ENCODE data around the gene HS3ST5.
"Not testable (repeated sequence)": the region's sequence is repeated elsewhere in the genome, so short reads cannot be mapped to it uniquely, and the experiment has no call there.

Gene HS3ST5

DNA sequence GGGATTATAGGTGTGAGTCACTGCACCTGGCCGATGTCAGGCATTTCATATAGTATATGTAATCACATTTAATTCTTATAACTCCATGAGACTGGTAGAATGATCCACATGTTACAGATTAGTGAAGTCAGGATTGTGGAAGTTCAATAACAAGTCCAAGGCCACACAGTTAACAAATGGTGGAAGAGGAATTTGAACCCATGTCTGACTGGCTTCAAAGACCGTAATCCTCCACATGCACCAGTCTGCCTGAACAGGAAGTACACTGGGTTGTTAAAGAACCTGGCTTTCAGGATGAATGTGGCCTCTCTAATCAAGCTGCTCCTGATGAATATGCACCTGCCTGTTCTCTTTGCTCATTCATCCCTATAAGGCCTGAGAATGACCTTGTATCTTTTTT is 249.9 kb downstream of the HS3ST5 start:
- DNase-seq (ENCODE audit: low read depth in 2 of 2) = no peak

- DNase-seq (ENCODE audit: low read depth in 2 of 2) = no peak
Measured at GRCh38 chr6:114090626-114091025, 252.2 kb downstream of the HS3ST5 start.

DNA sequence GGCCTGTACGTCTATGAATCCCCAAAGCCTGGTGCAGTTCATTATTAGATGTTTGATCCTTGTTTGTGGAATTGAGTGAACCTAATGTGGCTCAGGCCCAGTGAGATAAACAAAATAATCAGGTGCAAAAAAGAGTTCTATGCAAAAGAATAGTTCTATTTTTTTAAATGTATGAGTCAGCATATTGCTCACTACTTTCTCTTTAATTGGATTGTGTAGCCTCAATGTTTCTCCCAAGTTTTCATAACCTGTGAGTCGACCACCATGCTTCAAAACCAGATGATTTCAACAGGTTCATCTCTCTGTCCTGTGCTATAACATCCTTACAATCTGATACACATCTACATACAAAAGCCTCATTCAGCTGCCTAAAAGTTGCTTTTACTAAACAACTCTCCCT is 255.3 kb downstream of the HS3ST5 start:
- no peak for DNase-seq (ENCODE audit: low read depth in 2 of 2)

DNA sequence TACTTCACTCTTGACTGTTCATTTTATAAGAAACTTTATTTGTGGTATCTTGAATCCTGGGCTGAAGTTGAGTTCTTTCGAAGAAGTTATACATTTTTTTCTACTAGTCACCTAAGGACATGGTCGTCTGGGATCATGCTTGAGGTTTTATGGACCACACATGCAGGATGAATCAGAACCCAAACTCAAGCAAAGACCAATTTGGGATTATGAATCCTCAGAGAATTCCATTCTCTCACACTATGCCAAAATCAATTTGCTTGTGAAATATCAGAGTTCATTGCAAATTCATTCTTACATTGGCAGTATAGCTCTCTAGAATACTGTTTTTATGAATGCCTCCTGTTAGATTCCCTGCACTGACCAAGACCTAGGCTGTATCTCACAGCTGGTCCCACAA is 257.6 kb downstream of the HS3ST5 start:
- DNase-seq (ENCODE audit: low read depth in 2 of 2) = no peak

DNA sequence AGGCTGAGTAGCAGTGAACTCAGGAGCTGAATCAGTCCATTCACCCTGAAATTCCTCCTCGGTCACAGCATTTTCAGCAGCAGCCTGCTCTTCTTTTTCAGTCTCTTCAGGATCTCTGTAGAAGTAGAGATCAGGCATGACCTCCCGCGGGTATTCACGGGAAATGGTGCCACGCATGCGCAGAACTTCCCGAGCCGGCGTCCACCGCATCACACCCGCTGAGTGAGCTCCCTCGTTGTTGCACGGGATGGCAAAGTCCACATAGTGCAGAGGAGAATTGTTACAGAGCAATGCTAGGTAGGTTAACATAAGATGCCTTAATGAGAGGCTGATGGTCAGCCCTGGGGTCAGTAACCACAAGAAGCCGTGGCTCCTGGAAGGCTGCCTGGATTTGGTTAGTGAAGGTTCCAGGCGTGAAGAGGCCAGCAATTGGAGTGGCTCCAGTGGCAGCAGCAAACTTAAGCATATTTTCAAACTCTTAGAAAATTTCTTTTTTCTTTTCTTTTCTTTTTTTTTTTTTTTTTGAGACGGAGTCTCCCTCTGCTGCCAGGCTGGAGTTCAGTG is 258.4 kb downstream of the HS3ST5 start:
- DNase-seq (ENCODE audit: low read depth in 2 of 2) = no peak

GRCh38 chr6:114083251-114083650 is 259.6 kb downstream of the HS3ST5 start:
- DNase-seq (ENCODE audit: low read depth in 2 of 2) = no peak

DNA sequence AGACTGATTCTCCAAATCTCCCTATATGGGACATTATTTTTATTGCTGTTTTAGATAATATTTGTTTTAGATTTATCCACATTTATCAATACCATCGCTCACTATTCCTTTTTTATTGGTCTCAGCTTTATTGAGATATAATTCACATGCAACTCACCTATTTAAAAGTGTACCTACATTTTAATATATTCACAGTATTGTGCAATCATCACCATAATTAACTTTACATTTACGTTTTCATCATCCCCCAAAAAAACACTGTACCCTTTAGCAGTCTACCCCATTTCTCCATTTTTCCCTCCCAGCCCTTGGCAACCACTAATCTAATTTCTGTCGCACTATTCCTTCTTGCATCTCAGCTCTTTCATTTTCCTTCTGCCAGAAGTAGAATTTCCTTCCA is 261.1 kb downstream of the HS3ST5 start:
- no peak for DNase-seq (ENCODE audit: low read depth in 2 of 2)

- no peak for DNase-seq (ENCODE audit: low read depth in 2 of 2)
Measured at GRCh38 chr6:114080891-114081510, 261.8 kb downstream of the HS3ST5 start.

- not testable (repeated sequence) for DNase-seq (ENCODE audit: low read depth in 2 of 2)
Measured at GRCh38 chr6:114080410-114080809, 262.4 kb downstream of the HS3ST5 start.

DNA sequence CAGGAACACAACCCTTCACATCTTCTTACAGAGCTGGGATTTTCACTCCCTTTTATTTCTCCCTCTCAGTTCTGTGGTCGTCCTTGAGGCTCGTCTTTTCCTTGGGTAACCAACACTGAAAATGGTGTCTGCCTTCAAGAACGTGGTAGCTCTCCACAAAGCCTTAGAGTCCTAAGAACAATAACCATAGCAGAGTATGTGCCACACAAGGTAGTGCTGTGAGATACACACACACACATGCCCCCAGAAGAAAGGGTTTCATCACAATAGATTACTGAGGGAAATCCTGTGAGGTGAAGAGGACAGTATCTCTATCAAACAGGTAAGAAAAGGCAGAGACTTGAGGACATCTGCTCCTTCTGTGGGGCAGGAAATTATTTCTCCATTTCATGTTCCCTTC is 267.0 kb downstream of the HS3ST5 start:
- DNase-seq (ENCODE audit: low read depth in 2 of 2) = no peak

GRCh38 chr6:114075300-114075699 is 267.5 kb downstream of the HS3ST5 start:
- no peak for DNase-seq (ENCODE audit: low read depth in 2 of 2)

- DNase-seq (ENCODE audit: low read depth in 2 of 2) = no peak
Measured at GRCh38 chr6:114068771-114069170, 274.1 kb downstream of the HS3ST5 start.

DNA sequence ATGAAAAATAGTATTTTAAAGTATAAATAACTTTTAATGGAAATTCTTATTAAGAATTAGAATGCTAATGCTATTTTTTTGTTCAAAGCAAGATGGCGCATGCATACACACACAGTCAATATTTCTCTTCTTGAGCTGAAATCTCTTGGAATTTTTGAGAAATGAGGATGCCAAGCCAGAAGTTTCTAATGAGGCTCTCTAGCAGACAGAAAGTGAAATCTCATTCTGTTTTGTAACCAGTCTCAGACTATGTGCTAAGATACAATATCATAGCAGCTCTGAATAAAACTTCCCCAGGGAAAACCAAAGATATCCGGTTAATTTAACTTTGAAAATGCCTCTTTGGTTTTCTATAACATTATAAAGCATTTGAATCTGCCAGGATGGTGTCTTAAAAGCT is 274.7 kb downstream of the HS3ST5 start:
- no peak for DNase-seq (ENCODE audit: low read depth in 2 of 2)

- no peak for DNase-seq (ENCODE audit: low read depth in 2 of 2)
Measured at GRCh38 chr6:114064862-114065261, 278.0 kb downstream of the HS3ST5 start.

GRCh38 chr6:114063956-114064355 is 278.9 kb downstream of the HS3ST5 start:
- no peak for DNase-seq (ENCODE audit: low read depth in 2 of 2)

DNA sequence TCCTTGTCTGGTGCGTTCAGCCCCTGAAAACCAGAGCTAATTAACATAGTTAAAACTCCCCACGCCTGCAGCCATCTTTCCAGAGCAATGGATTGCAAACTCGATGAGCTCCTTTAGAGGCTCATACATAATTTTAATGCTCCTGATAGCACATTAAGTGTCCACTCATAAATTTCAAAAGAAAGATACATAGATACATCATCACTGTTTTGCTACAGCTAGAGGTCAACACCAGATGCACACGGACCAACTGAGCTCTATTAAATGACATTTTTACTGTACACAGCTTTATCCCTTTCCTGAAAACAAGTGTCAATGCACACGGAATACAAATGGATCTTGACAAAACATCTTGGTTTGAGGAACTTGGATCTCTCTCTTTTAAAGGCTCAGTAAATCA is 280.6 kb downstream of the HS3ST5 start:
- no peak for DNase-seq (ENCODE audit: low read depth in 2 of 2)

DNA sequence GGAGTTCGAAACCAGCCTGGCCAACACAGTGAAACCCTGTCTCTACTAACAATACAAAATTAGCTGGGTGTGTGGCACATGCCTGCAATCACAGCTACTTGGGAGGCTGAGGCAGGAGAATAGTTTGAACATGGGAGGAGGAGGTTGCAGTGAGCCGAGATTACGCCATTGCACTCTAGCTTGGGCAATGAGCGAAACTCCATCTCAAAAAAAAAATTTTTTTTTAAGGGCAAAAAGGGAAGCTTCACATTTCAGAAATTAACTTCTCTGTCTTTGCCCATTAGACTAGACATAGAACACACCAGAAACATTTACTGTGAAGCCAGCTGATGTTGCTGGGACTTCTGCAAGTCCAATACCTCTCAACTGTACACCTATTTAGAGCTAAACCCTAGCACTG is 281.1 kb downstream of the HS3ST5 start:
- DNase-seq (ENCODE audit: low read depth in 2 of 2) = no peak

DNA sequence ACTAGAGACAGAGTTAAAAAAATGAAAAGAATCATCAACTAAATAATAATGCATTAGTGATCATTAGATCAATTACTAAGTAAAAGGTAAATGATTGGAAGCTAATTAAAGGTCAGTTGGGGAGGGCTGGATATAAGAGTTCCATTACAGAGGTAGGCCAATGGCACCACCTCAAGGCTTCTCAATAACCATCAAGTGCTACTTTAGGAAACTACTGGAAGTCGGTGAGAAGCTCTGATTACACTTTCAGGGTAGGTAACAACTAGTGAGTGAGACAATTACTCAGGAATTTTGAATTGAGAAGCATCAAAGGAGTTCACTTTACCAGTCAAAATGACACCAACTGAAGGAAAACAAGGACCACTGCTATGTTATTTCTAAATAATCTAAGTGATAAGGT is 281.7 kb downstream of the HS3ST5 start:
- no peak for DNase-seq (ENCODE audit: low read depth in 2 of 2)

DNA sequence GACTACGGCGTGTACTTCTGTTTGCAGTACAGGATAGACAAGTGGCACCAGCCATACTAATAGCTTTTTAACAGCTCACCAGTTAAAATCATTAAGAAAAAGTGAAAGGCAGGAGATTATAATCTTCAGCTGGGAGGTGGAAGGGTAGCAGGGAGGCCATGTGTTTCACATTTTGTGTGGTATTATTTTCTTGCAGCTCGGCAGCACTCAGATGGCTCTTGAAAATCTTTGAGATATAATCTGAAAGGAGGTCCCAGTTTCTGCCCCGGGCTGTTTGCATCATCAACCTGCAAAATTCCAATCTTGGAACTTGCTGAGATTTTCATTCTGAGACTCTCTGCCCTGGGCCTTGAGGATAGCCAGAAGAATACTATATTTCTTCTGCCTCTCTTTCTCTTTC is 284.4 kb downstream of the HS3ST5 start:
- DNase-seq (ENCODE audit: low read depth in 2 of 2) = no peak

- DNase-seq (ENCODE audit: low read depth in 2 of 2) = no peak
Measured at GRCh38 chr6:114055763-114056162, 287.1 kb downstream of the HS3ST5 start.

DNA sequence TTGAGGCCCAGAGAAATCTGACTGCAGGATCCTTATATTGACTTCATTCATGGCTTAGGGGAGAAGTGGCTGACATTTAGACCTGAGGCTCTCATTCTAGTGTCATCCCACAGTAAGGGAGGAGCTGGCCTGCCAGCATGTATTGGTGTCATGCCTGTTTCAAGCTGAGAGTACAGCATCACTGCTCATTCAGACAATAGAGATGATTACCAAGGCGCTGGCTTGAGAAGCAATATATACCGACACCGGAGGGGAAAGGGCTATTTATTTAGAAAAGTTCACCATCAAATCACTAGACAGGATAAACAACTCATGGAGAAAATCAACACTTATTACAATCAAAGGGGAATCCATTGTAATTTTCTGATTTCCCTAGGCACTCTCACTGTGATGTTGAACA is 287.5 kb downstream of the HS3ST5 start:
- DNase-seq (ENCODE audit: low read depth in 2 of 2) = no peak

DNA sequence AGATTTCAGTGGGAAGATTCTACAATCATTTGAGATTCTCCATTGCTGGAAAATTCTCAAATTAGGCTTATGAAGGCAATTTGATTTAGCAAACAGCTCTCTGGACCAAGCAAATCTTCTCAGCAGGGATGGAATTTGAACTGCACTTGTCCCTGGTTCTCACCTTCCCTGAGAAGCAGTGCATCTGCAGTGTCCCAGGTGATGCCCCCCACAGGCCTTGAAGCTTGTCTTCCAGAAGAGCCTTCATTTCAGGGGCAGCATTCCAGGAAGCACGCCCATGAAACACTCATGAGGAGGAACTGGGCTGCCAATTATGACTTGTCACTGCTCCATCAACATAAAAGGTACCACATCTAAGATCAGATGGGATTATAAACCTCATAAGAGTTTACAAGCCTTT is 289.0 kb downstream of the HS3ST5 start:
- DNase-seq (ENCODE audit: low read depth in 2 of 2) = no peak

- DNase-seq (ENCODE audit: low read depth in 2 of 2) = no peak
Measured at GRCh38 chr6:114052141-114052540, 290.7 kb downstream of the HS3ST5 start.

- no peak for DNase-seq (ENCODE audit: low read depth in 2 of 2)
Measured at GRCh38 chr6:114051031-114051430, 291.8 kb downstream of the HS3ST5 start.
